Stomach (tissue), 4 donors: ENCODE results near the gene POR.

Experiments used
- CTCF ChIP-seq, 7 experiments: fragments of 450-650 bp in 4 of 7; fragments of 200-600 bp in 3 of 7; sonication (generic) in 3 of 7; IDR thresholded peaks; one replicate each; pipeline ENCODE4 v1.5.1; 2016 to 2019; ENCODE audit warnings: antibody characterized with exemption in 7 of 7, control low read depth in 2 of 7, mild to moderate bottlenecking in 1 of 7
- POLR2A ChIP-seq, 4 donors: fragments of 450-650 bp; IDR thresholded peaks; one replicate each; pipeline ENCODE4 v1.6.1; 2016; ENCODE audit warnings: antibody characterized with exemption in 4 of 4, control low read depth in 2 of 4, mild to moderate bottlenecking in 1 of 4, moderate library complexity in 1 of 4
- POLR2AphosphoS5 ChIP-seq, 3 donors: sonication (generic); formaldehyde crosslinking; IDR thresholded peaks; one replicate each; pipeline ENCODE4 v1.6.1; 2016; ENCODE audit warnings: antibody characterized with exemption in 3 of 3

GRCh38 chr7:76002822-76003221, 87.9 kb downstream of the POR start:
- TF ChIP-seq CTCF (IDR thresholded peaks at IDR 0.05) (no peak), POLR2A (IDR thresholded peaks at IDR 0.05) (no peak), POLR2AphosphoS5 (IDR thresholded peaks at IDR 0.05) (no peak)
